Lower leg skin (tissue), 3 donors: ENCODE measurements around the gene TNFSF4.

Experiments
- POLR2A ChIP-seq, 2 donors: fragments of 450-650 bp; IDR thresholded peaks; one replicate each; pipeline ENCODE4 v1.6.1; 2016 to 2017; ENCODE audit warnings: antibody characterized with exemption in 2 of 2, mild to moderate bottlenecking in 1 of 2, moderate library complexity in 1 of 2
- TF ChIP-seq, protein P1 (sequence below), 3 donors: fragments of 450-650 bp; IDR thresholded peaks; one replicate each; pipeline ENCODE4 v1.5.1; 2016; ENCODE audit warnings: antibody characterized with exemption in 3 of 3, mild to moderate bottlenecking in 3 of 3, moderate library complexity in 2 of 3

DNA sequence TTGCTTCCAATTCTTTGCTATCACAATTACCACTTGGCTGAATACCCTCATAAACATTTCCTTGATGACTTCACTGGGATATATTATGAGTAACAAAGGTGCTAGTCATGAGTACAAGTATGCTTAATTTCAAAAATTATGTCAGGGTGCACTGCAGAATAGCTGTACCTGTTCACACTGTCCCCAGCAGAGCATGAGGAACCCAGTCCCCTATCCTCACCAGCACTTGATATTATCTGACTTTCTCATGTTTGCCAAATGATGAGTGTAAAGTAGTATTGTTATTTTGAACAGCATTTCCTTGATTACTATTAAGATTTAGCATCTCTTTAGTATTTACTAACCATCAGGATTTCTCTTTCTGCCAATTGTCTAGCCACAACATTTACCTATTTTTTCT is 33.5 kb upstream of the TNFSF4 start:
- TF ChIP-seq POLR2A (IDR thresholded peaks at IDR 0.05), result no peak
- TF ChIP-seq, protein P1, sequence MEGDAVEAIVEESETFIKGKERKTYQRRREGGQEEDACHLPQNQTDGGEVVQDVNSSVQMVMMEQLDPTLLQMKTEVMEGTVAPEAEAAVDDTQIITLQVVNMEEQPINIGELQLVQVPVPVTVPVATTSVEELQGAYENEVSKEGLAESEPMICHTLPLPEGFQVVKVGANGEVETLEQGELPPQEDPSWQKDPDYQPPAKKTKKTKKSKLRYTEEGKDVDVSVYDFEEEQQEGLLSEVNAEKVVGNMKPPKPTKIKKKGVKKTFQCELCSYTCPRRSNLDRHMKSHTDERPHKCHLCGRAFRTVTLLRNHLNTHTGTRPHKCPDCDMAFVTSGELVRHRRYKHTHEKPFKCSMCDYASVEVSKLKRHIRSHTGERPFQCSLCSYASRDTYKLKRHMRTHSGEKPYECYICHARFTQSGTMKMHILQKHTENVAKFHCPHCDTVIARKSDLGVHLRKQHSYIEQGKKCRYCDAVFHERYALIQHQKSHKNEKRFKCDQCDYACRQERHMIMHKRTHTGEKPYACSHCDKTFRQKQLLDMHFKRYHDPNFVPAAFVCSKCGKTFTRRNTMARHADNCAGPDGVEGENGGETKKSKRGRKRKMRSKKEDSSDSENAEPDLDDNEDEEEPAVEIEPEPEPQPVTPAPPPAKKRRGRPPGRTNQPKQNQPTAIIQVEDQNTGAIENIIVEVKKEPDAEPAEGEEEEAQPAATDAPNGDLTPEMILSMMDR (IDR thresholded peaks at IDR 0.05), result no peak
